DND-41 (cell line): ENCODE measurements around the gene LMF1.

ENCODE experiments used
- ATAC-seq: fragments of 200-7000 bp; cut with Tn5 transposase; 3 replicates; pipeline ENCODE4 v1.9.1; 2021; ENCODE audit warnings: low read depth; ENCODE audit not compliant: insufficient read depth
- DNase-seq: peaks from one replicate; pipeline ENCODE4 v3.0.0-alpha.2; 2020
- H2AFZ ChIP-seq: 2 replicates; pipeline ENCODE4 v1.6.0; 2012; ENCODE audit warnings: low read depth, low read length
- H3K27ac ChIP-seq: 2 replicates; pipeline ENCODE4 v1.5.1; 2012; ENCODE audit warnings: low read length, inconsistent platforms
- H3K27me3 ChIP-seq: fragments of 200-600 bp; sonication (generic); 2 replicates; pipeline ENCODE4 v1.6.0; 2012; ENCODE audit warnings: low read length, mild to moderate bottlenecking, inconsistent platforms; ENCODE audit not compliant: insufficient read depth, poor library complexity
- H3K36me3 ChIP-seq: 2 replicates; pipeline ENCODE4 v1.5.1; 2012; ENCODE audit warnings: low read length, inconsistent platforms; ENCODE audit not compliant: insufficient read depth
- H3K4me1 ChIP-seq: 2 replicates; pipeline ENCODE4 v1.5.1; 2012; ENCODE audit warnings: mild to moderate bottlenecking, low read length; ENCODE audit not compliant: insufficient read depth
- H3K4me2 ChIP-seq: 2 replicates; pipeline ENCODE4 v1.6.0; 2012; ENCODE audit warnings: mild to moderate bottlenecking, moderate library complexity, low read length, inconsistent platforms; ENCODE audit not compliant: insufficient read depth
- H3K4me3 ChIP-seq, 2 experiments: fragments of 200-600 bp in 1 of 2; shearing (Covaris generic) in 1 of 2; 2 replicates each; pipeline ENCODE4 v1.5.1; 2012 to 2016; ENCODE audit warnings: inconsistent platforms in 2 of 2, low read length in 2 of 2, mild to moderate bottlenecking in 2 of 2, low read depth in 1 of 2, moderate library complexity in 1 of 2
- H3K79me2 ChIP-seq: 2 replicates; pipeline ENCODE4 v1.6.0; 2012; ENCODE audit warnings: low read length, inconsistent platforms; ENCODE audit not compliant: insufficient read depth
- H3K9ac ChIP-seq: 2 replicates; pipeline ENCODE4 v1.6.0; 2012; ENCODE audit warnings: low read depth, mild to moderate bottlenecking, inconsistent platforms, low read length, moderate library complexity
- H3K9me3 ChIP-seq: 2 replicates; pipeline ENCODE4 v1.5.1; 2012; ENCODE audit warnings: low read length, moderate library complexity, mild to moderate bottlenecking, inconsistent platforms; ENCODE audit not compliant: insufficient read depth, severe bottlenecking
- H4K20me1 ChIP-seq: 2 replicates; pipeline ENCODE4 v1.6.0; 2012; ENCODE audit warnings: low read length; ENCODE audit not compliant: insufficient read depth
- EZH2 ChIP-seq: IDR thresholded peaks from 3 replicates; pipeline ENCODE4 v1.6.1; 2012; ENCODE audit warnings: borderline replicate concordance, low read depth, mild to moderate bottlenecking, moderate library complexity, low read length, inconsistent platforms; ENCODE audit not compliant: severe bottlenecking
- TF ChIP-seq, protein P1 (sequence below): IDR thresholded peaks from 2 replicates; pipeline ENCODE4 v1.5.1; 2012; ENCODE audit warnings: borderline replicate concordance, low read length, moderate library complexity, mild to moderate bottlenecking; ENCODE audit not compliant: poor library complexity, severe bottlenecking; ENCODE audit errors: extremely low read depth

The LMF1 gene

DNA sequence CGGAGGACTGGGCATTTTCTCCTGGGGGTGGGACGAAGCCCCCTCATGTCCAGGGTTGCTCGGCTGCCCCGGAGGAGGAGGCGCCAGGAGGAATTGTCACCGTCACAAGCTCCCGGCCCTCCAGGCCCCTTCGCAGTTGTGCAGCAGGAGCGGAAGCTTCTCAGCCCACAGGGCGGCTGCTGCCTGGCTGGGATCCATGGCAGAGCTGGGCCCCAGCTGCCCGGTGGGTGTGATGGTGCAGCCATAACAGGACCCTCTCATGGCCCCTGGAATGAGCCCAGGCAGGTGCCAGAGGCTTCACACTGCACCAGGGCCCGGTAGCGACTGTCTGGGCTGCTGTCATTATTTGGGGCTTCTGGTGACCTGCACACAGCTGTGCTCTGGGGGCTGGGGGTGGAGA, 115.3 kb downstream of the LMF1 start:
- peaks cover 27% of the 10 kb centered on the region for H3K9me3 ChIP-seq
- H3K4me3 ChIP-seq, result no peak overlapping the region
- no peak overlapping the region for H3K9ac ChIP-seq
- H3K27me3 ChIP-seq, result no peaks in the 10 kb centered on the region
- H4K20me1 ChIP-seq, result no peaks in the 10 kb centered on the region
- H3K79me2 ChIP-seq, result no peaks in the 10 kb centered on the region
- no peak overlapping the region for H3K4me2 ChIP-seq
- no peaks in the 10 kb centered on the region for H3K4me1 ChIP-seq
- H3K36me3 ChIP-seq, result no peaks in the 10 kb centered on the region
- TF ChIP-seq, protein P1, sequence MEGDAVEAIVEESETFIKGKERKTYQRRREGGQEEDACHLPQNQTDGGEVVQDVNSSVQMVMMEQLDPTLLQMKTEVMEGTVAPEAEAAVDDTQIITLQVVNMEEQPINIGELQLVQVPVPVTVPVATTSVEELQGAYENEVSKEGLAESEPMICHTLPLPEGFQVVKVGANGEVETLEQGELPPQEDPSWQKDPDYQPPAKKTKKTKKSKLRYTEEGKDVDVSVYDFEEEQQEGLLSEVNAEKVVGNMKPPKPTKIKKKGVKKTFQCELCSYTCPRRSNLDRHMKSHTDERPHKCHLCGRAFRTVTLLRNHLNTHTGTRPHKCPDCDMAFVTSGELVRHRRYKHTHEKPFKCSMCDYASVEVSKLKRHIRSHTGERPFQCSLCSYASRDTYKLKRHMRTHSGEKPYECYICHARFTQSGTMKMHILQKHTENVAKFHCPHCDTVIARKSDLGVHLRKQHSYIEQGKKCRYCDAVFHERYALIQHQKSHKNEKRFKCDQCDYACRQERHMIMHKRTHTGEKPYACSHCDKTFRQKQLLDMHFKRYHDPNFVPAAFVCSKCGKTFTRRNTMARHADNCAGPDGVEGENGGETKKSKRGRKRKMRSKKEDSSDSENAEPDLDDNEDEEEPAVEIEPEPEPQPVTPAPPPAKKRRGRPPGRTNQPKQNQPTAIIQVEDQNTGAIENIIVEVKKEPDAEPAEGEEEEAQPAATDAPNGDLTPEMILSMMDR, result no peak
- TF ChIP-seq EZH2, result no peak
- H3K27ac ChIP-seq, result no peak overlapping the region
- H2AFZ ChIP-seq, result no peak overlapping the region
- ATAC-seq (no peak), DNase-seq (no peak)

GRCh38 chr16:854808-855410, 115.9 kb downstream of the LMF1 start:
- TF ChIP-seq EZH2, result no peak
- TF ChIP-seq, protein P1, result no peak
- DNase-seq (no peak), ATAC-seq (no peak)
- Histone ChIP-seq H3K9me3 (peaks cover 32% of the 10 kb centered on the region), H3K27ac (no peak overlapping the region), H3K4me2 (no peak overlapping the region), H3K27me3 (no peaks in the 10 kb centered on the region), H4K20me1 (no peaks in the 10 kb centered on the region), H3K9ac (no peak overlapping the region), H3K79me2 (no peaks in the 10 kb centered on the region), H3K4me3 (no peak overlapping the region), H3K36me3 (no peaks in the 10 kb centered on the region), H3K4me1 (no peaks in the 10 kb centered on the region), H2AFZ (no peak overlapping the region)

DNA sequence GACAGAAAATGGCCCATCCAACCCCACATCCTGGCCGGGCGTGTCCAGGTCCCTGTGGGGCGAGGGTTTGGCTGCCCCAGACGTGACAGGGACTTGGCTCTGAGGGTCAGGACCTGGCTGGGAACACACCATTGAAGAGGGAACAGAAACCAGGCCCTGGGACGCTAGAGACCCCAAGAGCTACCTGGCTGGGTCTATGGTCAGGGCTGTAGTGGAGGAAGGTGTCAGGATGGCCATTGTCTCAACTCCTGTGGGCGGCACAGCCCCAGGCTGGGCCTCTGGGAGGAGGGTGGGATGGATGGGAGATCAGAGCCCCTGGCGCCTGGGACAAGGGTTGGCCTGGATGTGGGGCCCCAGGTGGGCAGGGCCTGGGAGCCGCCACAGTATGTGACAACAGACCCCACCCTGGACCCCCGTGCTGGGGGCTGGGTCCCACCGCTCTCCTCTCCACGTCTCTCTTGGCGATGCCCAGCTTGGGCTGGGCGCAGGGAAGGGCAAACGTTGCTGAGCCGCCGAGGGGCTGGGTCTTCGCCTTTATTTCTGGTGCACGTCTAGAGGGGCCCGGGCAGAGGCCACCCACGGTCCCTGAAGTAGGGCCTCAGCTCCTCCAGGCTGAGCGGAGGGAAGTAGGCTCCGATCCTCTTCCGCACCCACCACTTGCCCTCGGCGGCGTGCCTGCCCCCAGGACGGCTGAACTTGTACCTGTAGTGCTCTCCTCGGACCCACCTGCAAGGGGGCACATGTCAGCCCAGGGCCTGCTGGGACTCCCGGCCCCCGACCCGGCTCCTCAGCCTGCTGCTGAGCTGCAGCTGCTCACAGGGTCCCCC, 116.6 kb downstream of the LMF1 start:
- H3K9me3 ChIP-seq, result peaks cover 34% of the 10 kb centered on the region

More for the DNA sequence above, 116.6 kb downstream of the LMF1 start:
- Histone ChIP-seq H3K36me3 (no peaks in the 10 kb centered on the region), H4K20me1 (no peaks in the 10 kb centered on the region), H2AFZ (no peak overlapping the region), H3K4me2 (no peak overlapping the region), H3K4me3 (no peak overlapping the region), H3K27me3 (no peaks in the 10 kb centered on the region), H3K27ac (no peak overlapping the region), H3K9ac (no peak overlapping the region), H3K79me2 (no peaks in the 10 kb centered on the region), H3K4me1 (no peaks in the 10 kb centered on the region)
- DNase-seq, result no peak
- no peak for TF ChIP-seq EZH2
- TF ChIP-seq, protein P1, result no peak
- no peak for ATAC-seq
